Measurements from ENCODE around the gene SLC44A1. TPM values are rescaled to one million over a fixed set of nuclear protein-coding genes. Genes with fewer than 3 reads are reported as not detected.

The SLC44A1 gene
- total and polyA plus RNA-seq, 2 of the 13 experiments (the other 11 are each of a cell fraction or from before 2014, with no cell fraction given): 21.4 to 40.8 TPM

GRCh38 chr9:105432247-105432842 is 187.9 kb downstream of the SLC44A1 start (continued):
- TF ChIP-seq KIAA2018 (CRISPR knock-in tag; IDR thresholded peaks at IDR 0.05; ENCODE audit: borderline replicate concordance) (no peak), ZNF770 (CRISPR knock-in tag; IDR thresholded peaks at IDR 0.05) (no peak), ZBTB42 (CRISPR knock-in tag; IDR thresholded peaks at IDR 0.05) (no peak), TOE1 (CRISPR knock-in tag; IDR thresholded peaks at IDR 0.05) (no peak), NCOR1 (IDR thresholded peaks at IDR 0.05; ENCODE audit: borderline replicate concordance, low read length) (no peak), BRCA1 (CRISPR knock-in tag; IDR thresholded peaks at IDR 0.05) (no peak), ZNF605 (CRISPR knock-in tag; IDR thresholded peaks at IDR 0.05) (no peak), GATA4 (IDR thresholded peaks at IDR 0.05; ENCODE audit: borderline replicate concordance, low read depth) (no peak; the same call in 1 of the 2 replicates), GZF1 (CRISPR knock-in tag; IDR thresholded peaks at IDR 0.05) (no peak), SP140L (CRISPR knock-in tag; IDR thresholded peaks at IDR 0.05; ENCODE audit: borderline replicate concordance) (no peak), ZNF720 (CRISPR knock-in tag; IDR thresholded peaks at IDR 0.05) (no peak), ZNF773 (CRISPR knock-in tag; IDR thresholded peaks at IDR 0.05; ENCODE audit: borderline replicate concordance) (no peak), NR1H2 (CRISPR knock-in tag; IDR thresholded peaks at IDR 0.05; ENCODE audit: borderline replicate concordance, low read depth) (no peak), NFE2 (CRISPR knock-in tag; IDR thresholded peaks at IDR 0.05) (no peak), AHR (CRISPR knock-in tag; IDR thresholded peaks at IDR 0.05) (no peak), SSRP1 (CRISPR knock-in tag; IDR thresholded peaks at IDR 0.05) (no peak), KLF16 (CRISPR knock-in tag; IDR thresholded peaks at IDR 0.05) (peak in 1 of 2 experiments; percentile 32; a peak in 1 of 4 replicates), SUZ12 (IDR thresholded peaks at IDR 0.05; ENCODE audit: low read depth, low read length) (no peak), RNF219 (CRISPR knock-in tag; IDR thresholded peaks at IDR 0.05) (no peak)
